A549 (cell line): ENCODE measurements around the gene UBASH3B.

Experiments
- EHMT2 ChIP-seq: fragments of 200-600 bp; sonication (generic); IDR thresholded peaks from 2 replicates; pipeline ENCODE4 v1.6.1; 2016; ENCODE audit warnings: antibody characterized with exemption, low read depth, mild to moderate bottlenecking, moderate library complexity
- ELK1 ChIP-seq: fragments of 150-350 bp; IDR thresholded peaks from 2 replicates; pipeline ENCODE4 v1.6.1; 2014; ENCODE audit warnings: low read depth, mild to moderate bottlenecking, low read length
- EP300 ChIP-seq, 2 experiments: fragments of >200 bp; sonication (Bioruptor Twin); formaldehyde crosslinking; IDR thresholded peaks; 2 replicates in 1 of 2; 3 replicates in 1 of 2; pipeline ENCODE4 v1.6.1; 2016 to 2017
- HOXA7 ChIP-seq: fragments of 250-450 bp; sonication (Bioruptor Pico); IDR thresholded peaks from 2 replicates; pipeline ENCODE4 v1.5.0; 2020; ENCODE audit warnings: mild to moderate bottlenecking, moderate library complexity
- MAZ ChIP-seq: fragments of 150-350 bp; IDR thresholded peaks from 2 replicates; pipeline ENCODE4 v1.6.1; 2014; ENCODE audit warnings: antibody characterized with exemption, low read depth, low read length, borderline replicate concordance
- TF ChIP-seq, protein P1 (sequence below): fragments of >200 bp; sonication (Bioruptor Twin); formaldehyde crosslinking; IDR thresholded peaks from 3 replicates; pipeline ENCODE4 v1.5.1; 2016
- TF ChIP-seq, protein P2 (sequence below): fragments of 200-600 bp; sonication (generic); IDR thresholded peaks from 2 replicates; pipeline ENCODE4 v1.6.1; 2016; ENCODE audit warnings: antibody characterized with exemption, mild to moderate bottlenecking, moderate library complexity

GRCh38 chr11:122642971-122643370 is 12.6 kb upstream of the UBASH3B start:
- TF ChIP-seq ELK1 (no peak), EP300 (IDR thresholded peaks at IDR 0.05) (no peak), HOXA7 (CRISPR knock-in tag) (no peak), MAZ (no peak), EHMT2 (no peak)
- TF ChIP-seq, protein P1, sequence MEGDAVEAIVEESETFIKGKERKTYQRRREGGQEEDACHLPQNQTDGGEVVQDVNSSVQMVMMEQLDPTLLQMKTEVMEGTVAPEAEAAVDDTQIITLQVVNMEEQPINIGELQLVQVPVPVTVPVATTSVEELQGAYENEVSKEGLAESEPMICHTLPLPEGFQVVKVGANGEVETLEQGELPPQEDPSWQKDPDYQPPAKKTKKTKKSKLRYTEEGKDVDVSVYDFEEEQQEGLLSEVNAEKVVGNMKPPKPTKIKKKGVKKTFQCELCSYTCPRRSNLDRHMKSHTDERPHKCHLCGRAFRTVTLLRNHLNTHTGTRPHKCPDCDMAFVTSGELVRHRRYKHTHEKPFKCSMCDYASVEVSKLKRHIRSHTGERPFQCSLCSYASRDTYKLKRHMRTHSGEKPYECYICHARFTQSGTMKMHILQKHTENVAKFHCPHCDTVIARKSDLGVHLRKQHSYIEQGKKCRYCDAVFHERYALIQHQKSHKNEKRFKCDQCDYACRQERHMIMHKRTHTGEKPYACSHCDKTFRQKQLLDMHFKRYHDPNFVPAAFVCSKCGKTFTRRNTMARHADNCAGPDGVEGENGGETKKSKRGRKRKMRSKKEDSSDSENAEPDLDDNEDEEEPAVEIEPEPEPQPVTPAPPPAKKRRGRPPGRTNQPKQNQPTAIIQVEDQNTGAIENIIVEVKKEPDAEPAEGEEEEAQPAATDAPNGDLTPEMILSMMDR, result no peak
- TF ChIP-seq, protein P2, sequence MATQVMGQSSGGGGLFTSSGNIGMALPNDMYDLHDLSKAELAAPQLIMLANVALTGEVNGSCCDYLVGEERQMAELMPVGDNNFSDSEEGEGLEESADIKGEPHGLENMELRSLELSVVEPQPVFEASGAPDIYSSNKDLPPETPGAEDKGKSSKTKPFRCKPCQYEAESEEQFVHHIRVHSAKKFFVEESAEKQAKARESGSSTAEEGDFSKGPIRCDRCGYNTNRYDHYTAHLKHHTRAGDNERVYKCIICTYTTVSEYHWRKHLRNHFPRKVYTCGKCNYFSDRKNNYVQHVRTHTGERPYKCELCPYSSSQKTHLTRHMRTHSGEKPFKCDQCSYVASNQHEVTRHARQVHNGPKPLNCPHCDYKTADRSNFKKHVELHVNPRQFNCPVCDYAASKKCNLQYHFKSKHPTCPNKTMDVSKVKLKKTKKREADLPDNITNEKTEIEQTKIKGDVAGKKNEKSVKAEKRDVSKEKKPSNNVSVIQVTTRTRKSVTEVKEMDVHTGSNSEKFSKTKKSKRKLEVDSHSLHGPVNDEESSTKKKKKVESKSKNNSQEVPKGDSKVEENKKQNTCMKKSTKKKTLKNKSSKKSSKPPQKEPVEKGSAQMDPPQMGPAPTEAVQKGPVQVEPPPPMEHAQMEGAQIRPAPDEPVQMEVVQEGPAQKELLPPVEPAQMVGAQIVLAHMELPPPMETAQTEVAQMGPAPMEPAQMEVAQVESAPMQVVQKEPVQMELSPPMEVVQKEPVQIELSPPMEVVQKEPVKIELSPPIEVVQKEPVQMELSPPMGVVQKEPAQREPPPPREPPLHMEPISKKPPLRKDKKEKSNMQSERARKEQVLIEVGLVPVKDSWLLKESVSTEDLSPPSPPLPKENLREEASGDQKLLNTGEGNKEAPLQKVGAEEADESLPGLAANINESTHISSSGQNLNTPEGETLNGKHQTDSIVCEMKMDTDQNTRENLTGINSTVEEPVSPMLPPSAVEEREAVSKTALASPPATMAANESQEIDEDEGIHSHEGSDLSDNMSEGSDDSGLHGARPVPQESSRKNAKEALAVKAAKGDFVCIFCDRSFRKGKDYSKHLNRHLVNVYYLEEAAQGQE, result no peak
